IMR-90 (cell line): ENCODE data around the gene TPGS1.

Experiments used
- BHLHE40 ChIP-seq: fragments of 150-350 bp; IDR thresholded peaks from 2 replicates; pipeline ENCODE4 v1.6.1; 2016; ENCODE audit warnings: mild to moderate bottlenecking, low read depth, low read length
- POLR2A ChIP-seq: IDR thresholded peaks from 2 replicates; pipeline ENCODE4 v1.6.1; 2012; ENCODE audit warnings: mild to moderate bottlenecking, low read depth, low read length
- RAD21 ChIP-seq: IDR thresholded peaks from 2 replicates; pipeline ENCODE4 v1.6.1; 2012; ENCODE audit warnings: low read length, improper control_type of control experiment
- SMC3 ChIP-seq: fragments of 150-350 bp; IDR thresholded peaks from 2 replicates; pipeline ENCODE4 v1.6.1; 2016; ENCODE audit warnings: low read depth, mild to moderate bottlenecking, antibody characterized with exemption, low read length, moderate library complexity
- TF ChIP-seq, protein P1 (sequence below): conservative IDR thresholded peaks from 2 replicates; pipeline ENCODE4 v1.5.1; 2012; ENCODE audit warnings: mild to moderate bottlenecking, low read depth, low read length, improper control_type of control experiment

- TF ChIP-seq, protein P1, sequence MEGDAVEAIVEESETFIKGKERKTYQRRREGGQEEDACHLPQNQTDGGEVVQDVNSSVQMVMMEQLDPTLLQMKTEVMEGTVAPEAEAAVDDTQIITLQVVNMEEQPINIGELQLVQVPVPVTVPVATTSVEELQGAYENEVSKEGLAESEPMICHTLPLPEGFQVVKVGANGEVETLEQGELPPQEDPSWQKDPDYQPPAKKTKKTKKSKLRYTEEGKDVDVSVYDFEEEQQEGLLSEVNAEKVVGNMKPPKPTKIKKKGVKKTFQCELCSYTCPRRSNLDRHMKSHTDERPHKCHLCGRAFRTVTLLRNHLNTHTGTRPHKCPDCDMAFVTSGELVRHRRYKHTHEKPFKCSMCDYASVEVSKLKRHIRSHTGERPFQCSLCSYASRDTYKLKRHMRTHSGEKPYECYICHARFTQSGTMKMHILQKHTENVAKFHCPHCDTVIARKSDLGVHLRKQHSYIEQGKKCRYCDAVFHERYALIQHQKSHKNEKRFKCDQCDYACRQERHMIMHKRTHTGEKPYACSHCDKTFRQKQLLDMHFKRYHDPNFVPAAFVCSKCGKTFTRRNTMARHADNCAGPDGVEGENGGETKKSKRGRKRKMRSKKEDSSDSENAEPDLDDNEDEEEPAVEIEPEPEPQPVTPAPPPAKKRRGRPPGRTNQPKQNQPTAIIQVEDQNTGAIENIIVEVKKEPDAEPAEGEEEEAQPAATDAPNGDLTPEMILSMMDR, result no peak
- TF ChIP-seq POLR2A (no peak), BHLHE40 (no peak), SMC3 (no peak), RAD21 (no peak)
These were observed 26.2 kb downstream of the TPGS1 start for GRCh38 chr19:533364-534058.
